GM21786 (cell line): ENCODE data around the gene DOCK2.
"Not testable (repeated sequence)": the region's sequence is repeated elsewhere in the genome, so short reads cannot be mapped to it uniquely, and the experiment has no call there.

ENCODE experiments used
- ATAC-seq: cut with Tn5 transposase; IDR thresholded peaks from one replicate; pipeline ENCODE4 v1.9.1; 2021; ENCODE audit not compliant: unreplicated experiment

The DOCK2 gene

DNA sequence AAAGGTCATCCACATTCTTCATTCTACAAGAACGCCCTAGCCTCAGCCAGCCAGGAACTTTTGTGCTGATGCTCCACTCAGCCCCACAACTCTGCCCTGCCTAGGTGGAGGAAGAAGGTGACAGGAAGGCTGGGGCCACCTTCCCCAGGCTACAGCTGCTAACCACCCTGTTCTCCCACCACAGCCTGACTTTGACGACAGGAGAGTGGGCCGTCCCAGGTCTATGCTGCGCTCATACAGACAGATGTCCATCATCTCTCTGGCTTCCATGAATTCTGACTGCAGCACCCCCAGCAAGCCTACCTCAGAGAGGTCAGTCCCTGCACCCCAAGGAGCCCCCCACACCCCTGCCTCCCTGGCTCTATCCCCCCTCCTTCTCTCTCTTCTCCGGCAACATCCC lies 440.5 kb downstream of the DOCK2 start:
- no peak for ATAC-seq

DNA sequence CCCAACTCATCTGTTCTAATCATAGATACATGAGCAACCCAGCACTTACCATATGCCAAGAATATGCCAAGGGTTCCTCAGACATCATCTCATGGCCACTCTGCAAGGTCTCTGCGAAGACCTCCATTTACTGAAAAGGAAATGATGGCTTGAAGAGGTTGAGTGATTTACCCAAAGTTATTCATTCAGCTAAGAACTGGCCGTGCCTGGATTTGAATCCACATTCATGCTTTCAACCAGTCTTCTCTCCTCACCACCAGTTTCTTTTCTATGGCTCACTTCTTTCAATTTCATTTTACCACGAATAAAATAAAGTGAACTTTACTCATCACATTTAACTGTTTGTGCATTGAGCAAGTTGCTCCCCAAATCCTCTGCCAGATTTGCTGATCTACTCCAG lies 441.4 kb downstream of the DOCK2 start:
- ATAC-seq, result no peak

DNA sequence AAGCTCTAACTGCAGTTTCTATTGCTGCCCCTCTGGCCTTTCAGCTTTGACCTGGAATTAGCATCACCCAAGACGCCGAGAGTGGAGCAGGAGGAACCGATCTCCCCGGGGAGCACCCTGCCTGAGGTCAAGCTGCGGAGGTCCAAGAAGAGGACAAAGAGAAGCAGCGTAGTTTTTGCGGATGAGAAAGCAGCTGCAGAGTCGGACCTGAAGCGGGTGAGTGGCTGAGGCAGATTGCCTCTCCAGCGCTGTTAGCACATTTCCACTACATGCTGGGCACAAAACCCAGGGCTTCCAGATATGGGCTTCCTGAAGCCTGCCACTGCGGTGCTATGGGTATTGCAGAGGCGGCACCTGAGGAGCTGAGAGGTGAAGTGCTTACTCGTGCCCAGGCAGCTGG lies 441.9 kb downstream of the DOCK2 start:
- ATAC-seq, result no peak

DNA sequence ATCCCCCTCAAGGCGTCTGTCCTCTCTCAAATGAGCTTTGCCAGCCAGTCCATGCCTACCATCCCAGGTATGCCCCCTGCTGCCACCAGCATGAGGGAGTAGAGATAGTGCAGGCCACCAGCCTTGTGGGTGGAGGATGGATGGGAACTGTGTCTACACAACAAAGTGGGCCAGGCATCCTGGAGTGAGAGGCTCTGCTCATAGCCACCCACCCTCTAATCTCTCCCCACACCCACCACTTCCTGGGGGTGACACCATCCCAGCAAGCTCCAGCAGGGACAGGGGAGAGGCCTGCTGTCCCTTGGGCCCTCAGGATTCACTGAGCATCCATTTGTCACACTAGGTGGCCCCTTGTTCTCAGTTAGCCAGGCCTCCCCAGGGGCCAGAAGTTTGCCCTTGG lies 443.1 kb downstream of the DOCK2 start:
- ATAC-seq, result no peak

DNA sequence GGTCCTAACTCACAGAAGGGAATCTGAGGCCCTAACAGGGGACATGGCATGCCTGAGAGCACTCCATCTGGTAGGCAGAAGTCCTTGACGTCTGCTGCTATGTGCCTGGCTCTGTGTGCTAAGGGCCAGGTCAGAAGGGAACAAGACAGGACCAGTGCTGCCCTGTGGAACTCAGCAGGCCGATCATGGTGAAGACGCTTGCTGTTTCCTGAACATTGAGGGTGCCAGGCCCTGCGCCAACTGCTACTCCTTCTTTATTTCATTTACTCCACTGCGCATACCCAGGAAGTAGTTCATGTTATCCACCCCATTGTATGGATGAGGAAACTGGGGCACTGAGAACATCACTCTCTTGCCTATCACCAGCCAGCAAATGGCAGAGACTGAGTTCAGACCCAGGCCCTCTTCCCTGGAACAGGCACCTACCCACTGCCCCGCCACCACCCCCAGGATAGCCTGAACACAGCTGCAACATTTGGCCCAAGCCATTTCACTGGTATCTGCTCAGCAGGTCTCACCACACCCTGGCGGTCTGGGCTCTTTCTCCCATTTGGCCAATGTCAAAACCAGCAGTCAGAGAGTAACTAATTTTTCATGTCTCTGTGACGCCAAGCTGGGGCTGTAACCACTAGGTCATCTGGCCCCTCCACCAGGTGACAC lies 443.8 kb downstream of the DOCK2 start:
- ATAC-seq, result no peak

DNA sequence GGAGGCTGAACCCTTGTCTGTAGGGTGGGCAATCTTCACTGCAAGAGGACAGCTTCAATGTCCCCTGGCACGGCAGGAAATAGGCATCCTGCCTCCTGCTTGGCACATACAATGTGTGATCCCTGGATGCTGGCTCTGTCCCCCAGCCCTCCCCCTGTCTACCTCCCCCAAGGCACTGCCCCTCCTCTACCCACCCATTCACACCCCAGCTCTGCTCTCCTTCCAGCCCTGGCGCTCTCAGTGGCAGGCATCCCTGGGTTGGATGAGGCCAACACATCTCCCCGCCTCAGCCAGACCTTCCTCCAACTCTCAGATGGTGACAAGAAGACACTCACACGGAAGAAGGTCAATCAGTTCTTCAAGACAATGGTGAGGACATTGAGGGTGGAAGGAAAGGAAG lies 444.5 kb downstream of the DOCK2 start:
- ATAC-seq, result no peak

DNA sequence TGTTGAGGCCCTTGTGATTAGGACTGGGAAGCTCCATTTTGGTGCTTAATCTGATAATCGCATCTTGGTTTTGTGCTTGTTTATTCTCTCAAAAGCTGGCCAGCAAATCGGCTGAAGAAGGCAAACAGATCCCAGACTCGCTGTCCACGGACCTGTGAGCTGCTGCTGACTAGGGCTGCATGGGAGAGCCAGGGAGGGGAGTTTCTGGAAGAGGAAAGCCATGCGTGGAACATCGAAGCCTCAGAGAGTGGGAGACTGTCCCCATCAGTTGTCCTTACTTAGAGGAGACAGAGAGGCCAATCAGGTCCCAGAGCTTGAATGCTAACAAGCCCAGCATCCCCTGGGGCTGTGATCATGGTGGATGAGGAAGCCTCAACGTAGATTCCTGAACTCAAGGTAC lies 445.6 kb downstream of the DOCK2 start:
- ATAC-seq, result no peak

DNA sequence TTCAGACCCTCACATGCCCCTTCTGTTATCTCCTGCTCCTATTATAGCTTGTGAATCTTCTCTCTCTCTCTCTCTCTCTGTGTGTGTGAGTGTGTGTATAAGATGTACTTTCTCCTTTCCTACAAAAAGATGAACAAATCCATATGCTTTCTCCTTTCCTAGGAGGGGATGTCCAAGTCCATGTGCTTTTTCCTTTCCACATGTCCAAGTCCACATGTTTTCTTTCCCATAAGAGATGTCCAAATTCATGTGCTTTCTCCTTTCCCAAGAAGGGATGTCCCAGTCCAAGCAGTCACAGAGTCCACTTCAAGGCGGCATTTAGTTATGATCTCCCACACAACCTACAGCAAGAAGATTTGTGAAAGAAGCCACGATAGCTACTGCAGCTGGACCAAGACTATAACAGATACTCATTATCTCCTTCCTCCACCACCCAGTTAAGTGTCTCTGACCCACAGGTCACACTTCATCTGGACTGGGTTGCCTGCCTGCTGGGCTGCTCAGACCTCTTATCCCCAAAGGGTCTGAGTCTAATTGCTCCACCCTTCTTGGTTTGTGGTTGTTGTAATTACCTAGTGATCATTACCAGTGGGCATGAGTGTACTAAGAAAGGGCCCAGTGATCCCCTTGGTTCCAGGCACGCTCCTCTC lies 450.2 kb downstream of the DOCK2 start:
- ATAC-seq, result no peak

DNA sequence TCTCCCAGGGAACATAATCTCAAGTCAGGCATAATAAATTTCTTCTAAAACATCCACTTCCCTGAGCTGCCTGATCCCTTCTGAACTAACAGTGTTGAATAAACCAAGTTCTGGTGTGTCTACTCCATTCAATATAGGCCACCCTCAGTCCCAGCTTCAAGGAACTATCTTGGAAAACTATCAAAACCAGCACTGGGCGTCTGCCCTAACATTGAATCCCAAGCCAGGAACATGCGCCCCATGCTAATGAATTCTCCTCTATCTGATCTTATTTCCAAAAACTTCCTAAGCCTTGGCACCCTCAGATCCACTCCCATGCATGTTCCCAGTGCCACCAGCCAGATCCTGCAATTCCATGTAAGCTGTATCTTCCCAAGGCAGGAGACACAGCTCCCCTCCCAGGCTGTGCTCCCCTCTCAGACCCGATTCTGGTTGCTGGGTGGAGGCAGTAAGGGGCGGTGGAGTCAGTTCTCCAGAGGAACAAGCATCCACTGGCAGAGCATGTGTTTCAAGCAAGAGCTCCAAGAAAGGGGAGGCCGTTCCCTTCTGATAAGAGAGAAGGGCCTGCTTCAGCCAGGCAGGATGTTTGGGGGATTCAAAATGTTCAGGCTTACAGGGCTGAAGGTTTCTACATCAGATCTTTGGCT lies 455.5 kb downstream of the DOCK2 start:
- no peak for ATAC-seq

DNA sequence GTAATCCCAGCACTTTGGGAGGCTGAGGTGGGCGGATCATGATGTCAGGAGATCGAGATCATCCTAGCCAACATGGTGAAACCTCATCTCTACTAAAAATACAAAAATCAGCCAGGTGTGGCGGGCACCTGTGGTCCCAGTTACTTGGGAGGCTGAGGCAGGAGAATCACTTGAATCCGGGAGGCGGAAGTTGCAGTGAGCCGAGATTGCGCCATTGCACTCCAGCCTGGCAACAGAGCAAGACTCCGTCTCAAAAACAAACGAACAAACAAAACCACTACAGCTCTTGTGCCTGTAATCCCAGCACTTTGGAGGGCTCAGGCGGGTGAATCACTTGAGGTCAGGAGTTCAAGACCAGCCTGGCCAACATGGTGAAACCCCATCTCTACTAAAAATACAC lies 457.3 kb downstream of the DOCK2 start:
- not testable (repeated sequence) for ATAC-seq

DNA sequence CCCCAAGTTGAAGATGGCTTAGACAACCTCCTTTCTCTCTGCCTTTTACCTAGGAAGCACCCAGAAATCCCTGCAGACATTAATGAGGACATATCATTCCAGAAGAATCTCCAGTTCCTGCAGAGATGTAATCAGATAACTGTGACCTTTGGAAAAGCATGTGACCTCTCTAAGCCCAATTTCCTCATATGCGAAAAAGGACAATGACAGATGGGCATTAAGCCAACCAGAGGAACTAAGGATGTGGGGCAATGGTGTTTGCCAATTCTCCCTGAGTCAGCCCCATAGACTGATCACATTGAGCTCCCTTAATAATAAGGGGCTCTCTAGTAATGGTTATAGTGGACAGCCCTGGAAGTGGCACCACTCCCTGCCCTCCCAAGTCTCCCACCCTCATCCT lies 458.6 kb downstream of the DOCK2 start:
- ATAC-seq, result no peak

DNA sequence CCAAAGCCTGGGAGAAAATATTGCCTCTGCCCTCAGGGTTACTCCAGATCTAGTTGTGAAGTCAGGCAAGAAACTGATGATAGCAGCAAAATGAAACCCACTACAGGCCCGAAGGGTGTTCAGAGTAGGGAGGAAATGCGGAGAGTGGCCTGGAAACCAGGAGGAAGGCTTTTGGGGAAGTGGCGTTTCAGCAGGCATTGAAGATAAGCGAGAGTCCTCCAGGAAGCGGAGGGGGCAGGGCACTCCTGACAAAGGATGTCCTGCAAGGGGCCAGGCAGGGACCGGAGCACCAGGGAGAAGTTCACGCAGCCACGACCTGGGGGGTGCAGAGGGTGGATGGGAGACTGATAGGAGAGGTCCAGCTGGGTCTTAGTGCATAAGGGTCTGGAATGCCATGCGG lies 460.9 kb downstream of the DOCK2 start:
- no peak for ATAC-seq

DNA sequence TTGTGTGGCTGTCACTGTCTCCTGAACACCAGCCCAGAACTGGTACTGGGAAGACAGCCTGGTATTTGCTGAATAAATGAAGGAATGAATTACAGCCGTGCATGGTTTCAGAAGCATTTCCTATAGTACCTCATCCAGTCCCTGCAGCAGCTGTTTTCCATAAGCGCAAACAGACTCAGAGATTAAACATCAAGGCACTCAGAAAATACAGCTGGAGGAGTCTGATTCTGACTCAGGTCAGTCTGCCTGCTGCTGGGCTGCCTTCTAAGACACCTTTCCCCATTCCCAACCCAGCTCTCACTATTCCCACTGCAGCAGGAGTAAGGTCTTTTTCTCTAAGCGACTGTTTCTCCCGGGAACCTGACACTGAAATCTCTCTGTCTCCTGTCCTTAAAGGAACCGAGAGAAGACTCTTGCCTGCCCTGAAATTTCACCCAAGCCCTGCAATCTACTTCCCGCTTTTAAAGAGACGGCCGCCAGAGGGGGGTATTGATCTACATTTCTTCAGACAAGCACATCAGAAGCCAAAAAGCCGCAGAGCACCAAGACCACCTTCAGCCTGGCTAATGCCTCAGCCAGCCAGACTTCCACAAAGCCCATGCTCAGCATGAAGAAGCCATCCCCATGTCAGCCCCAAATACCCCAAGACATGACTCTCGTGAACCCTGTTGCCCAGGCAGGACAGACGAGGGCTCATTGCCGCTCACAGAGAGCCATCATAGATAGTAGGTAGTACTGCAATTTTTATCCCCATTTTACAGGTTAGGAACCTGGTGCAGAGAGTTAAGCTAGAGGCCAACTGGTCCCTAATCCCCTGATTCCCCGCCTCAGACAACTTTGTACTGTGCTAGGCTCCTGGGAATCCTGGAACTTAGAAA lies 463.2 kb downstream of the DOCK2 start:
- ATAC-seq, result peak; percentile 60

DNA sequence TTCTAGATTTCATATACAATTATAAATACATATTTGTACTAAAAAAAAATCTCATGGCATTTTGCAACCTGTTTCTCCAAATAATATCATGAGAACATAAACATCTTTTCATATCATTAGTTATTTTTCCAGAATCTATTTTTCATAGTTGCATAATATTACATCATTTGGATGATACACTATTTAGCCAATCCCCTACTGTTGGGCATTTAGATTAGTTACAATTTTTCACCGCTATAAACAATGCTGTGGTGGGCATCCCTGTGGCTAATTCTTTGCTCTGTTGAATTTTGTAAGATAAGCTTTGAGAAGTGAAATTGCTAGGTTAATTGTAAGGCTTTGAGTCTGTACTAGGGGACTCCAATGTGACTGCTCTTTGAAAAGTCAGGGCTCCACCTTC lies 466.4 kb downstream of the DOCK2 start:
- no peak for ATAC-seq

DNA sequence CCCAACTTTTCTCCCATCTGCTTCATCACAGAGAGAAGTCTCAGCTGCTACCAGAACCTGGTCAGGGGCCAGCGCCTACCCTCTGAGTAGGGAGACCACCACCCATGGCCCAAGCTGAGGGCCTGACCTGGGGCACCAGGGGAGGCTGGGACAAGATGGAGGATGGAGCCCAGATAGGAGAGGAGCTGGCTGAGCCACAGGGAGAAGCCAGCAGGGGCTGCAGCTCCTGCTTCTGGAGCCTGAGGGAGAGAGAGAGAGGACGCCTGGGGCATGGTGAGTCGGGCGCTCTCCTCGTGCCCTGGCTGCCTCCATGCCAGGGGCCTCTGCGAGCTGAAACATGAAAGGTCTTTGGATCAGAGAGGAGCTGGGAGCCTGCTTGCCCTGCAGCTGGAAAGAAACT lies 467.2 kb downstream of the DOCK2 start:
- no peak for ATAC-seq

DNA sequence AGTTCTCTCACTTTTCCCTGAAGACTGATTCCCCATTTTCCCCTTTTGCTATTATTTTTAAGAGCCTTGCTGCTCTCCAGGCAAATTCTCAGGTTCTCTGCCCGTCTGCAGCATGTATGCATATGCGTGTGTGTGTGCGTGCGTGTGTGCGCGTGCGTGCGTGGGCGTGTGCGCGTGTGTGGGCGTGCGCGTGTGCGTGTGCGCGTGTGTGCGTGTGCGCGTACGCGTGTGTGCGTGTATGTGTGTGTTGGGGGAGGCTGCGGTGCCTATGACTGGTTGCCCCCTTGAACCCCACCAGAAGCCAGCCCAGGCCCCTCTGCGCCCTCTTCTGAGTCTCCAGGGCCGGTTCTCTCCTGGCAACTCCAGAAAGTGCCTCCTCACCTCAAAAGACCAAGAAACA lies 467.6 kb downstream of the DOCK2 start:
- no peak for ATAC-seq

DNA sequence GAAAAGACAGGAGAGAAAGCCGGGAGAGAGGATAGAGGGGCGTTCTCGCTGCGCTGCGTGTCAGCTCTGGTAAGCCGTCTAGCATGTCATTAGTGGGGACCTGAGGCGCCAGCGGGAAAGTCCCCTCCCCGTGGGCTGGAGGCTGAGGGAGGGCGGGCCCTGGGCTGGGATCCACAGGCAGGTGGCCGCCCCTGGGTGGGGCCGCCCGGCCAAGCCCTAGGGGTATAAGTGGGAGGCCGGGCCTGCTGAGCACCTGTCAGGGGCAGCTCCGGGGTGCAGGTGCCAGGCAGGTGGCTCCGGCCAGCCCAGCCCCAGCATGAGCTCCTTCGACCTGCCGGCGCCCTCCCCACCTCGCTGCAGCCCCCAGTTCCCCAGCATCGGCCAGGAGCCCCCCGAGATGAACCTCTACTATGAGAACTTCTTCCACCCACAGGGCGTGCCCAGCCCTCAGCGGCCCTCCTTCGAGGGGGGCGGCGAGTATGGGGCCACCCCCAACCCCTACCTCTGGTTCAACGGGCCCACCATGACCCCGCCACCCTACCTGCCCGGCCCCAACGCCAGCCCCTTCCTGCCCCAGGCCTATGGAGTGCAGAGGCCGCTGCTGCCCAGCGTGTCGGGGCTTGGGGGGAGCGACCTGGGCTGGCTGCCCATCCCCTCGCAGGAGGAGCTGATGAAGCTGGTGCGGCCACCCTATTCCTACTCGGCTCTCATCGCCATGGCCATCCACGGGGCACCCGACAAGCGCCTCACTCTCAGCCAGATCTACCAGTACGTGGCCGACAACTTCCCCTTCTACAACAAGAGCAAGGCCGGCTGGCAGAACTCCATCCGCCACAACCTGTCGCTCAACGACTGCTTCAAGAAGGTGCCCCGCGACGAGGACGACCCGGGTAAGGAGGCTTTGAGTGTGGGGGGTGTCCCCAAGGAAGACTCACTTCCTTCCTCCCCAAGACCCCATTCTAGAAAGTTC lies 468.9 kb downstream of the DOCK2 start, which contains the start of gene FOXI1:
Gene FOXI1, plus strand, starts transcription at position 256 of the 970 bp plus-strand sequence. Its CDS starts 61 bp downstream, at position 317.
- ATAC-seq, result no peak

DNA sequence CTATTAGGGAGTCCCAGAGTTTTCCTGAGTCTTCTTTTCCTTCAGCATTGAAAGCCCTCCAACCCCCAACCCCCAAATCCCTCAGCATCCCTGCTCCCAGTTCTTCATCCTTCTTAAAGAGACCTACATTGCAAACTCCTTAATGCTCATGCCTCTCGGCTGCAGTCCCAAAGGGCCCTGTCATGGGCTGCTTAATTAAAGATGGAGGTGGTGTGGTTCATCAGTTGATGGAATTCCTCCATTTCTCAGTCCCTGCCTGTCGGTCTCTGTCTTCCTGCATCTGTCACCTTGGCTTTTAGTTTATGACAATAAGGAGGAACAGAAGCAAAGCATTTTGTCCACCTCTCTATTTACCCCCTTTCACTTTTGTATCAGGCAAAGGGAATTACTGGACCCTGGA lies 470.6 kb downstream of the DOCK2 start:
- no peak for ATAC-seq

DNA sequence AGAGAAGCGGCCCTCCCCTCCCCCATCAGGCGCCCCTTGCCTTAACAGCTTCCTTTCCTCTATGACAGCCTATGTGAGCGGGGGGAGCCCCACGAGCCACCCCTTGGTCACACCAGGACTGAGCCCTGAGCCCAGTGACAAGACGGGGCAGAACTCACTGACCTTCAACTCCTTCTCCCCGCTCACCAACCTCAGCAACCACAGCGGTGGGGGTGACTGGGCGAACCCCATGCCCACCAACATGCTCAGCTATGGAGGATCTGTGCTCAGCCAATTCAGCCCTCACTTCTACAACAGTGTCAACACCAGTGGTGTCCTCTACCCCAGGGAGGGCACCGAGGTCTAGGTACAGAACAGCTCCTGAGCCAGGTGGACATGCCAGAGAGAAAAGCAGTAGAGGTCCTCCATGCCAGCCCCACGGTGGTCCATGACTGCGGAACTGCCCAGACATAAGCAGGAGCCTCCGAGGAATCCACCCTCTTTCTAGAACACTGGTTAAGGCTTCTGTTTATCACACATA lies 471.3 kb downstream of the DOCK2 start:
- no peak for ATAC-seq
